Measurements from ENCODE around the gene ETV5. TPM values are rescaled to one million over a fixed set of nuclear protein-coding genes. Genes with fewer than 3 reads are reported as not detected.

The ETV5 gene
- total and polyA plus RNA-seq, 4 donors: 3.3 to 14.9 (median 5.5) TPM

GRCh38 chr3:186024210-186024609 is 84.7 kb downstream of the ETV5 start:
- H3K27ac ChIP-seq (ENCODE audit: low read depth in 1 of 2, low read length in 2 of 2): no peak overlapping the region
- TF ChIP-seq REST (IDR thresholded peaks at IDR 0.05) (no peak), RXRA (IDR thresholded peaks at IDR 0.05) (no peak), FOXA2 (IDR thresholded peaks at IDR 0.05) (no peak), RAD21 (IDR thresholded peaks at IDR 0.05) (no peak), HNF4A (conservative IDR thresholded peaks at IDR 0.05) (no peak), NR2F2 (IDR thresholded peaks at IDR 0.05) (no peak), TAF1 (conservative IDR thresholded peaks at IDR 0.05) (no peak), GABPA (IDR thresholded peaks at IDR 0.05 in 1 of 2, conservative IDR thresholded peaks at IDR 0.05 in 1 of 2) (no peak), FOXA1 (IDR thresholded peaks at IDR 0.05) (no peak), JUND (IDR thresholded peaks at IDR 0.05) (no peak), EGR1 (IDR thresholded peaks at IDR 0.05; ENCODE audit: low read depth in 2 of 2) (no peak)
- TF ChIP-seq, protein P1, sequence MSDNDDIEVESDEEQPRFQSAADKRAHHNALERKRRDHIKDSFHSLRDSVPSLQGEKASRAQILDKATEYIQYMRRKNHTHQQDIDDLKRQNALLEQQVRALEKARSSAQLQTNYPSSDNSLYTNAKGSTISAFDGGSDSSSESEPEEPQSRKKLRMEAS (IDR thresholded peaks at IDR 0.05): no peak
- TF ChIP-seq, protein P2, sequence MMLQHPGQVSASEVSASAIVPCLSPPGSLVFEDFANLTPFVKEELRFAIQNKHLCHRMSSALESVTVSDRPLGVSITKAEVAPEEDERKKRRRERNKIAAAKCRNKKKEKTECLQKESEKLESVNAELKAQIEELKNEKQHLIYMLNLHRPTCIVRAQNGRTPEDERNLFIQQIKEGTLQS (IDR thresholded peaks at IDR 0.05): no peak
- no peak overlapping the region for H3K4me3 ChIP-seq (ENCODE audit: low read depth in 1 of 3, low read length in 3 of 3)
- WGBS: 58% methylated on average over 6 of the region's 6 CpGs
- H3K27me3 ChIP-seq (ENCODE audit: control insufficient read depth in 4 of 4, insufficient read depth in 4 of 4, low read length in 3 of 4): no peaks in the 10 kb centered on the region
- H3K4me1 ChIP-seq (ENCODE audit: control insufficient read depth in 4 of 4, insufficient read depth in 4 of 4, low read length in 3 of 4): peaks cover 0 to 1% (median 0%) of the 10 kb centered on the region in 4 donors
- DNase-seq (ENCODE audit: low spot score): no peak
- H3K36me3 ChIP-seq (ENCODE audit: control insufficient read depth in 4 of 4, insufficient read depth in 3 of 4, low read depth in 1 of 4, low read length in 3 of 4): no peaks in the 10 kb centered on the region
- H3K9ac ChIP-seq (ENCODE audit: low read depth in 1 of 2, low read length in 2 of 2): no peak overlapping the region
- no peaks in the 10 kb centered on the region for H3K9me3 ChIP-seq (ENCODE audit: control insufficient read depth in 4 of 4, low read length in 3 of 4)

- peaks cover 0 to 1% (median 0%) of the 10 kb centered on the region in 4 donors for H3K4me1 ChIP-seq (ENCODE audit: control insufficient read depth in 4 of 4, insufficient read depth in 4 of 4, low read length in 3 of 4)
- TF ChIP-seq EGR1 (IDR thresholded peaks at IDR 0.05; ENCODE audit: low read depth in 2 of 2): no peak
- no peak for TF ChIP-seq FOXA1 (IDR thresholded peaks at IDR 0.05)
- TF ChIP-seq RAD21 (IDR thresholded peaks at IDR 0.05): no peak
- no peak for TF ChIP-seq GABPA (IDR thresholded peaks at IDR 0.05 in 1 of 2, conservative IDR thresholded peaks at IDR 0.05 in 1 of 2)
- no peak for TF ChIP-seq NR2F2 (IDR thresholded peaks at IDR 0.05)
- TF ChIP-seq REST (IDR thresholded peaks at IDR 0.05): no peak
- TF ChIP-seq HNF4A (conservative IDR thresholded peaks at IDR 0.05): no peak
- no peak for TF ChIP-seq SP1 (IDR thresholded peaks at IDR 0.05)
- no peak for TF ChIP-seq RXRA (IDR thresholded peaks at IDR 0.05)
- TF ChIP-seq FOXA2 (IDR thresholded peaks at IDR 0.05): no peak
- TF ChIP-seq JUND (IDR thresholded peaks at IDR 0.05): no peak
- TF ChIP-seq, protein P1 (IDR thresholded peaks at IDR 0.05): no peak
- TF ChIP-seq, protein P2 (IDR thresholded peaks at IDR 0.05): no peak
- no peak for TF ChIP-seq YY1 (IDR thresholded peaks at IDR 0.05)
- H3K9me3 ChIP-seq (ENCODE audit: control insufficient read depth in 4 of 4, low read length in 3 of 4): no peaks in the 10 kb centered on the region
- no peaks in the 10 kb centered on the region for H3K36me3 ChIP-seq (ENCODE audit: control insufficient read depth in 4 of 4, insufficient read depth in 3 of 4, low read depth in 1 of 4, low read length in 3 of 4)
- H3K27me3 ChIP-seq (ENCODE audit: control insufficient read depth in 4 of 4, insufficient read depth in 4 of 4, low read length in 3 of 4): no peaks in the 10 kb centered on the region
- 83% methylated on average over 3 of the region's 3 CpGs for WGBS
- H3K4me3 ChIP-seq (ENCODE audit: low read depth in 1 of 3, low read length in 3 of 3): no peak overlapping the region
- no peak overlapping the region for H3K9ac ChIP-seq (ENCODE audit: low read depth in 1 of 2, low read length in 2 of 2)
- no peak overlapping the region for H3K27ac ChIP-seq (ENCODE audit: low read depth in 1 of 2, low read length in 2 of 2)
- DNase-seq (ENCODE audit: low spot score): no peak
These were observed 86.0 kb downstream of the ETV5 start for GRCh38 chr3:186022931-186023330.
